Neural cell (in vitro differentiated cells): ENCODE measurements around the gene SMS. TPM values are rescaled to one million over a fixed set of nuclear protein-coding genes. Genes with fewer than 3 reads are reported as not detected.

Experiments
- H2AFZ ChIP-seq: fragments of 200-600, 300-800 bp; sonication (generic), shearing (Covaris generic); 2 replicates; pipeline ENCODE4 v1.6.0; 2014; ENCODE audit warnings: low read depth, mild to moderate bottlenecking, antibody characterized with exemption, low read length, moderate library complexity
- H3F3A ChIP-seq: fragments of 200-600 bp; shearing (Covaris generic); 2 replicates; pipeline ENCODE4 v1.6.1; 2016; ENCODE audit warnings: mild to moderate bottlenecking, moderate library complexity, mixed read lengths, antibody characterized with exemption, low read length; ENCODE audit not compliant: insufficient read depth, poor library complexity, severe bottlenecking
- H3K27ac ChIP-seq: fragments of 200-600, 300-800 bp; sonication (generic), shearing (Covaris generic); 2 replicates; pipeline ENCODE4 v1.5.1; 2014; ENCODE audit warnings: mild to moderate bottlenecking, low read length, moderate library complexity
- H3K27me3 ChIP-seq: fragments of 300-800, 200-600 bp; sonication (generic), shearing (Covaris generic); 2 replicates; pipeline ENCODE4 v1.6.0; 2014; ENCODE audit warnings: mild to moderate bottlenecking, low read depth, low read length, moderate library complexity; ENCODE audit not compliant: insufficient read depth
- H3K36me3 ChIP-seq: fragments of 300-800, 200-600 bp; sonication (generic), shearing (Covaris generic); 2 replicates; pipeline ENCODE4 v1.5.1; 2014; ENCODE audit warnings: mild to moderate bottlenecking, antibody characterized with exemption, low read length, moderate library complexity; ENCODE audit not compliant: insufficient read depth
- H3K4me2 ChIP-seq: fragments of 300-800, 200-600 bp; sonication (generic), shearing (Covaris generic); 2 replicates; pipeline ENCODE4 v1.6.0; 2014; ENCODE audit warnings: mild to moderate bottlenecking, low read length
- H3K4me3 ChIP-seq: fragments of 300-800, 200-600 bp; sonication (generic), shearing (Covaris generic); 2 replicates; pipeline ENCODE4 v1.5.1; 2014; ENCODE audit warnings: mild to moderate bottlenecking, low read length, moderate library complexity
- H3K79me2 ChIP-seq: fragments of 200-600 bp; shearing (Covaris generic); replicated peaks from 2 replicates; pipeline ENCODE4 v1.6.0; 2014; ENCODE audit warnings: mild to moderate bottlenecking, low read length, moderate library complexity; ENCODE audit not compliant: insufficient read depth
- H3K9ac ChIP-seq: fragments of 300-800, 200-600 bp; sonication (generic), shearing (Covaris generic); 2 replicates; pipeline ENCODE4 v1.6.1; 2016; ENCODE audit warnings: mild to moderate bottlenecking, low read length, mixed read lengths
- H3K9me2 ChIP-seq: fragments of 200-600 bp; shearing (Covaris generic); 2 replicates; pipeline ENCODE4 v1.6.1; 2016; ENCODE audit warnings: mild to moderate bottlenecking, low read length, mixed read lengths; ENCODE audit not compliant: insufficient read depth
- H3K9me3 ChIP-seq: fragments of 200-600, 300-800 bp; sonication (generic), shearing (Covaris generic); 2 replicates; pipeline ENCODE4 v1.6.1; 2016; ENCODE audit warnings: mild to moderate bottlenecking, mixed run types, low read length, moderate library complexity, mixed read lengths
- H4K20me1 ChIP-seq: fragments of 200-600 bp; shearing (Covaris generic); 2 replicates; pipeline ENCODE4 v1.6.1; 2016; ENCODE audit warnings: mild to moderate bottlenecking, mixed run types; ENCODE audit not compliant: insufficient read depth
- CTCF ChIP-seq: fragments of 450-650 bp; IDR thresholded peaks from 2 replicates; pipeline ENCODE4 v1.5.1; 2014; ENCODE audit warnings: antibody characterized with exemption, mild to moderate bottlenecking, moderate library complexity; ENCODE audit not compliant: poor library complexity, severe bottlenecking
- EP300 ChIP-seq: fragments of 450-650 bp; conservative IDR thresholded peaks from 2 replicates; pipeline ENCODE4 v1.6.1; 2014; ENCODE audit warnings: antibody characterized with exemption, mild to moderate bottlenecking, moderate library complexity; ENCODE audit not compliant: poor library complexity, severe bottlenecking
- EZH2 ChIP-seq: fragments of 200-600, 300-800 bp; shearing (Covaris generic), sonication (generic); IDR thresholded peaks from 2 replicates; pipeline ENCODE4 v1.6.1; 2014; ENCODE audit warnings: antibody characterized with exemption, low read length, borderline replicate concordance, mild to moderate bottlenecking; ENCODE audit not compliant: insufficient read depth, poor library complexity, severe bottlenecking
- MXI1 ChIP-seq: fragments of 450-650 bp; conservative IDR thresholded peaks from 2 replicates; pipeline ENCODE4 v1.6.1; 2014; ENCODE audit warnings: antibody characterized with exemption, mild to moderate bottlenecking; ENCODE audit not compliant: poor library complexity, severe bottlenecking
- POLR2AphosphoS5 ChIP-seq: IDR thresholded peaks from 2 replicates; pipeline ENCODE4 v1.6.1; 2012
- RAD21 ChIP-seq: fragments of 450-650 bp; conservative IDR thresholded peaks from 2 replicates; pipeline ENCODE4 v1.6.1; 2014; ENCODE audit warnings: antibody characterized with exemption, mild to moderate bottlenecking, moderate library complexity
- SMC3 ChIP-seq: fragments of 450-650 bp; conservative IDR thresholded peaks from 2 replicates; pipeline ENCODE4 v1.6.1; 2014; ENCODE audit warnings: antibody characterized with exemption, mild to moderate bottlenecking, moderate library complexity; ENCODE audit not compliant: poor library complexity
- TAF1 ChIP-seq: IDR thresholded peaks from 2 replicates; pipeline ENCODE4 v1.6.1; 2012; ENCODE audit warnings: low read depth
- polyA plus RNA-seq: library from polyadenylated mRNA; depleted of rRNA; stranded (reverse); fragments of >200 nt; gene quantifications from 2 replicates; pipeline ENCODE4 v1.2.3, GENCODE V29; 2014
- TF ChIP-seq, protein P1 (sequence below): IDR thresholded peaks from 2 replicates; pipeline ENCODE4 v1.6.1; 2012; ENCODE audit warnings: borderline replicate concordance

Gene SMS
- polyA plus RNA-seq, 1 donor from 2014 or later = 101 TPM

GRCh38 chrX:21991504-21991903, 51.0 kb downstream of the SMS start:
- H3K36me3 ChIP-seq = no peaks in the 10 kb centered on the region
- H3F3A ChIP-seq = no peaks in the 10 kb centered on the region
- no peaks in the 10 kb centered on the region for H4K20me1 ChIP-seq
- H3K4me2 ChIP-seq = no peak overlapping the region
- no peak overlapping the region for H2AFZ ChIP-seq
- no peaks in the 10 kb centered on the region for H3K9me3 ChIP-seq
- no peaks in the 10 kb centered on the region for H3K27me3 ChIP-seq
- no peak overlapping the region for H3K27ac ChIP-seq
- no peak overlapping the region for H3K9ac ChIP-seq
- H3K9me2 ChIP-seq = no peaks in the 10 kb centered on the region
- no peaks in the 10 kb centered on the region for H3K79me2 ChIP-seq
- TF ChIP-seq EZH2 (no peak), POLR2AphosphoS5 (no peak), EP300 (no peak), CTCF (no peak), SMC3 (no peak), MXI1 (no peak), RAD21 (no peak), TAF1 (no peak)
- TF ChIP-seq, protein P1, sequence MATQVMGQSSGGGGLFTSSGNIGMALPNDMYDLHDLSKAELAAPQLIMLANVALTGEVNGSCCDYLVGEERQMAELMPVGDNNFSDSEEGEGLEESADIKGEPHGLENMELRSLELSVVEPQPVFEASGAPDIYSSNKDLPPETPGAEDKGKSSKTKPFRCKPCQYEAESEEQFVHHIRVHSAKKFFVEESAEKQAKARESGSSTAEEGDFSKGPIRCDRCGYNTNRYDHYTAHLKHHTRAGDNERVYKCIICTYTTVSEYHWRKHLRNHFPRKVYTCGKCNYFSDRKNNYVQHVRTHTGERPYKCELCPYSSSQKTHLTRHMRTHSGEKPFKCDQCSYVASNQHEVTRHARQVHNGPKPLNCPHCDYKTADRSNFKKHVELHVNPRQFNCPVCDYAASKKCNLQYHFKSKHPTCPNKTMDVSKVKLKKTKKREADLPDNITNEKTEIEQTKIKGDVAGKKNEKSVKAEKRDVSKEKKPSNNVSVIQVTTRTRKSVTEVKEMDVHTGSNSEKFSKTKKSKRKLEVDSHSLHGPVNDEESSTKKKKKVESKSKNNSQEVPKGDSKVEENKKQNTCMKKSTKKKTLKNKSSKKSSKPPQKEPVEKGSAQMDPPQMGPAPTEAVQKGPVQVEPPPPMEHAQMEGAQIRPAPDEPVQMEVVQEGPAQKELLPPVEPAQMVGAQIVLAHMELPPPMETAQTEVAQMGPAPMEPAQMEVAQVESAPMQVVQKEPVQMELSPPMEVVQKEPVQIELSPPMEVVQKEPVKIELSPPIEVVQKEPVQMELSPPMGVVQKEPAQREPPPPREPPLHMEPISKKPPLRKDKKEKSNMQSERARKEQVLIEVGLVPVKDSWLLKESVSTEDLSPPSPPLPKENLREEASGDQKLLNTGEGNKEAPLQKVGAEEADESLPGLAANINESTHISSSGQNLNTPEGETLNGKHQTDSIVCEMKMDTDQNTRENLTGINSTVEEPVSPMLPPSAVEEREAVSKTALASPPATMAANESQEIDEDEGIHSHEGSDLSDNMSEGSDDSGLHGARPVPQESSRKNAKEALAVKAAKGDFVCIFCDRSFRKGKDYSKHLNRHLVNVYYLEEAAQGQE = no peak
- no peak overlapping the region for H3K4me3 ChIP-seq

DNA sequence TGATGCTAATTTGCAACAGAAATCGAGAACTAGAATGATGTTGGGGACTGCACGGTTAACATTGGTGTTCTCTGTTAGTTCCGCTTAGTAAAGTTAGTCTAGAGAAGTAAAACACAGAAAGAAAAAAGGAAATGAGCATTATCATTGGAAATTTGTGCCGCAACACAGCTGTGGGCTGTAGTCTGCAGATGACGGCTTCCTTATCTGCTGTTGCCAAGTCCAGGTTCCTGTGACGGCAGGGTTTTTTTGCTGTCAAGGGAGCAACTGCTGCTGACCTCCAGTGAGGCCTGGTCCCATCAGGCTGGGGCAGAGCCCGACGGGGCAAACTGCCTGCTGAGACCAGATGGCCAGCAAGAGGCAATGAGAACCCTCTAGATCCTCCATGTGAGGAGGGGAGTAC, 52.8 kb downstream of the SMS start:
- Histone ChIP-seq H4K20me1 (no peaks in the 10 kb centered on the region), H3K79me2 (no peaks in the 10 kb centered on the region), H3K36me3 (no peaks in the 10 kb centered on the region), H3K27me3 (no peaks in the 10 kb centered on the region), H3K4me2 (no peak overlapping the region), H3K27ac (no peak overlapping the region), H3K9me2 (no peaks in the 10 kb centered on the region), H3K9me3 (no peaks in the 10 kb centered on the region), H3K9ac (no peak overlapping the region), H3K4me3 (no peak overlapping the region), H3F3A (no peaks in the 10 kb centered on the region), H2AFZ (no peak overlapping the region)
- no peak for TF ChIP-seq RAD21
- TF ChIP-seq EP300 = no peak
- TF ChIP-seq, protein P1 = no peak
- TF ChIP-seq MXI1 = no peak
- TF ChIP-seq TAF1 = no peak
- TF ChIP-seq CTCF = no peak
